Stomach (tissue), 9 donors: ENCODE results near the gene CLSTN2. TPM values are rescaled to one million over a fixed set of nuclear protein-coding genes. Genes with fewer than 3 reads are reported as not detected.

Source experiments
- DNase-seq, 2 donors: peaks; one replicate each; pipeline versions ENCODE4 v3.0.0 to v3.0.0-alpha.2; 2013 to 2019
- H3K27ac ChIP-seq, 5 donors: fragments of 200-600 bp in 4 of 5; sonication (generic) in 4 of 5; one replicate each; pipeline ENCODE4 v1.5.1; 2013 to 2019; ENCODE audit warnings: mild to moderate bottlenecking in 1 of 5, moderate library complexity in 1 of 5
- H3K27me3 ChIP-seq, 3 donors: fragments of 200-600 bp; sonication (generic); one replicate each; pipeline ENCODE4 v1.5.1; 2017 to 2019; ENCODE audit warnings: mixed run types in 1 of 3
- H3K36me3 ChIP-seq, 4 donors: fragments of 200-600 bp; sonication (generic); 1 replicate in 3 of 4; 2 replicates in 1 of 4; pipeline ENCODE4 v1.5.1; 2016 to 2019
- H3K4me1 ChIP-seq, 4 donors: fragments of 200-600 bp; sonication (generic); one replicate each; pipeline ENCODE4 v1.5.1; 2016 to 2019
- H3K4me3 ChIP-seq, 4 donors: fragments of 200-600 bp; sonication (generic) in 3 of 4; one replicate each; pipeline ENCODE4 v1.5.1; 2016 to 2019; ENCODE audit warnings: mild to moderate bottlenecking in 1 of 4
- H3K9me3 ChIP-seq, 4 donors: fragments of 200-600 bp; sonication (generic); one replicate each; pipeline ENCODE4 v1.5.1; 2016 to 2019
- CTCF ChIP-seq, 7 experiments: fragments of 450-650 bp in 4 of 7; fragments of 200-600 bp in 3 of 7; sonication (generic) in 3 of 7; IDR thresholded peaks; one replicate each; pipeline ENCODE4 v1.5.1; 2016 to 2019; ENCODE audit warnings: antibody characterized with exemption in 7 of 7, control low read depth in 2 of 7, mild to moderate bottlenecking in 1 of 7
- EP300 ChIP-seq: sonication (generic); formaldehyde crosslinking; IDR thresholded peaks from one replicate; pipeline ENCODE4 v1.6.1; 2017; ENCODE audit warnings: antibody characterized with exemption
- POLR2A ChIP-seq, 4 donors: fragments of 450-650 bp; IDR thresholded peaks; one replicate each; pipeline ENCODE4 v1.6.1; 2016; ENCODE audit warnings: antibody characterized with exemption in 4 of 4, control low read depth in 2 of 4, mild to moderate bottlenecking in 1 of 4, moderate library complexity in 1 of 4
- POLR2AphosphoS5 ChIP-seq, 3 donors: sonication (generic); formaldehyde crosslinking; IDR thresholded peaks; one replicate each; pipeline ENCODE4 v1.6.1; 2016; ENCODE audit warnings: antibody characterized with exemption in 3 of 3
- WGBS, 5 donors: extraction: QIAGEN DNeasy Blood & Tissue Kit in 3 of 5; methylation state at CpG; one replicate each; pipeline versions ENCODE4 v1.1.5 to v1.1.7; 2013 to 2018; 5-methylcytosine and 5-hydroxymethylcytosine counted together
- intact Hi-C: fragments of 100-400 bp; cut with DNase I; formaldehyde crosslinking; loops from one replicate; pipeline ENCODE4 v1.15.1; 2023; ENCODE audit warnings: low total_unique reads
- polyA plus RNA-seq, 3 donors: library from polyadenylated mRNA; stranded (reverse); fragments of 200-250 nt; gene quantifications; one replicate each; pipeline ENCODE4 v1.2.3, GENCODE V29; 2013
- total RNA-seq, 5 donors: library from RNA; depleted of rRNA; stranded (reverse); fragments of >200 nt; gene quantifications; one replicate each; pipeline versions ENCODE4 v1.1.0 to v1.2.3, GENCODE V29; 2014 to 2016
- donor health status: healthy with polysubstance abuse.
- donor health status: Bipolar disorder and iron deficiency.
- donor health status: healthy.

Gene CLSTN2
- total and polyA plus RNA-seq, 8 donors: 0.10 to 5.4 (median 1.7) TPM

GRCh38 chr3:140532793-140533330, 597.9 kb downstream of the CLSTN2 start:
- no peaks in the 10 kb centered on the region for H3K36me3 ChIP-seq
- no peak for TF ChIP-seq POLR2A (IDR thresholded peaks at IDR 0.05)
- TF ChIP-seq POLR2AphosphoS5 (IDR thresholded peaks at IDR 0.05): no peak
- no peak for TF ChIP-seq EP300
- TF ChIP-seq CTCF (IDR thresholded peaks at IDR 0.05): no peak
- DNase-seq: no peak

GRCh38 chr3:140536926-140537726, 602.1 kb downstream of the CLSTN2 start:
- WGBS, 5 donors: 59 to 67% (median 60%) methylated on average over 4 of the region's 4 CpGs
- intact Hi-C loops: no loop called here
- Histone ChIP-seq H3K4me1 (no peaks in the 10 kb centered on the region), H3K27me3 (no peaks in the 10 kb centered on the region), H3K9me3 (peaks cover 0 to 12% (median 0%) of the 10 kb centered on the region in 4 donors), H3K4me3 (no peak overlapping the region), H3K27ac (no peak overlapping the region), H3K36me3 (no peaks in the 10 kb centered on the region)
- DNase-seq: no peak
- no peak for TF ChIP-seq CTCF (IDR thresholded peaks at IDR 0.05)
- no peak for TF ChIP-seq POLR2AphosphoS5 (IDR thresholded peaks at IDR 0.05)
- no peak for TF ChIP-seq POLR2A (IDR thresholded peaks at IDR 0.05)
- TF ChIP-seq EP300: no peak

More at GRCh38 chr3:140532793-140533330, 597.9 kb downstream of the CLSTN2 start:
- H3K27ac ChIP-seq: no peak overlapping the region
- peaks cover 0 to 8% (median 0%) of the 10 kb centered on the region in 4 donors for H3K4me1 ChIP-seq
- WGBS, 5 donors: 40 to 72% (median 61%) methylated on average over 2 of the region's 2 CpGs
- no peaks in the 10 kb centered on the region for H3K27me3 ChIP-seq
- H3K9me3 ChIP-seq: peaks cover 0 to 12% (median 0%) of the 10 kb centered on the region in 4 donors
- intact Hi-C loops: no loop called here
- no peak overlapping the region for H3K4me3 ChIP-seq

- intact Hi-C loops: no loop called here
- H3K36me3 ChIP-seq: no peaks in the 10 kb centered on the region
- 81 to 96% (median 84%) methylated on average over 3 of the region's 3 CpGs for WGBS, 5 donors
- H3K4me3 ChIP-seq: no peak overlapping the region
- no peak for DNase-seq
- H3K4me1 ChIP-seq: no peaks in the 10 kb centered on the region
- no peaks in the 10 kb centered on the region for H3K27me3 ChIP-seq
- peaks cover 0 to 12% (median 0%) of the 10 kb centered on the region in 4 donors for H3K9me3 ChIP-seq
- TF ChIP-seq EP300 (no peak), POLR2AphosphoS5 (IDR thresholded peaks at IDR 0.05) (no peak), POLR2A (IDR thresholded peaks at IDR 0.05) (no peak), CTCF (IDR thresholded peaks at IDR 0.05) (no peak)
- H3K27ac ChIP-seq: no peak overlapping the region
Observed at GRCh38 chr3:140537727-140538082, 602.7 kb downstream of the CLSTN2 start.

GRCh38 chr3:140540262-140540661, 605.3 kb downstream of the CLSTN2 start:
- intact Hi-C loops: no loop called here
- Histone ChIP-seq H3K4me1 (no peaks in the 10 kb centered on the region), H3K4me3 (no peak overlapping the region), H3K36me3 (no peaks in the 10 kb centered on the region), H3K27ac (no peak overlapping the region), H3K9me3 (peaks cover 0 to under 1% (median 0%) of the 10 kb centered on the region in 4 donors), H3K27me3 (no peaks in the 10 kb centered on the region)
- WGBS, 5 donors: 82 to 92% (median 90%) methylated on average over 5 of the region's 5 CpGs
- TF ChIP-seq EP300 (no peak), POLR2A (IDR thresholded peaks at IDR 0.05) (no peak), POLR2AphosphoS5 (IDR thresholded peaks at IDR 0.05) (no peak), CTCF (IDR thresholded peaks at IDR 0.05) (no peak)
- no peak for DNase-seq
